Body of pancreas (tissue), 4 donors: ENCODE measurements around the gene CAMK2D.

ENCODE experiments used
- CTCF ChIP-seq, 7 experiments: fragments of 450-650 bp in 4 of 7; fragments of 200-600 bp in 3 of 7; sonication (generic) in 3 of 7; IDR thresholded peaks; one replicate each; pipeline ENCODE4 v1.5.1; 2016 to 2019; ENCODE audit warnings: antibody characterized with exemption in 7 of 7
- POLR2A ChIP-seq, 3 donors: fragments of 450-650 bp; IDR thresholded peaks; one replicate each; pipeline ENCODE4 v1.6.1; 2016; ENCODE audit warnings: antibody characterized with exemption in 3 of 3, mild to moderate bottlenecking in 2 of 3

DNA sequence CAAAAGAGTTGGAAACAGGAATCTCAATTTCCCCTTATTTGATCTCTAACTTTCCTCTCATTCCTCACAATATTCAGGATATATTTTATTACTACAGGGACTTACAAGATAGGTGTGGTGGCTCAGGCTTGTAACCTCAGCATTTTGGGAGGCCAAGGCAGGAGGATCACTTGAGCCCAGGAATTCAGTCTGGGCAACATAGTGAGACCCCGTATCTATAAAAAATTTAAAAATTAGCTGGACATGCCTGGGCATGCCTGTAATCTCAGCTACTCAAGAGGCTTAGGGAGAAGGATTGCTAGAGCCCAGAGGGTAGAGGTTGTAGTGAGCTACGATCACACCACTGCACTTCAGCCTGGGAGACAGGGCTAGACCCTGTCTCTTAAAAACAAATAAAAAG is 200.4 kb downstream of the CAMK2D start:
- no peak for TF ChIP-seq POLR2A (IDR thresholded peaks at IDR 0.05)
- no peak for TF ChIP-seq CTCF (IDR thresholded peaks at IDR 0.05)
